Sigmoid colon (tissue), 3 donors: ENCODE results near the gene BGLAP.

Source experiments
- CTCF ChIP-seq, 4 experiments: fragments of 450-650 bp in 3 of 4; fragments of 200-600 bp in 1 of 4; IDR thresholded peaks; one replicate each; pipeline ENCODE4 v1.5.1; 2016 to 2019; ENCODE audit warnings: antibody characterized with exemption in 4 of 4, mild to moderate bottlenecking in 3 of 4, moderate library complexity in 2 of 4
- POLR2A ChIP-seq, 2 donors: fragments of 450-650 bp; IDR thresholded peaks; one replicate each; pipeline ENCODE4 v1.6.1; 2016; ENCODE audit warnings: antibody characterized with exemption in 2 of 2, mild to moderate bottlenecking in 2 of 2, moderate library complexity in 2 of 2

- TF ChIP-seq POLR2A (IDR thresholded peaks at IDR 0.05) (no peak), CTCF (IDR thresholded peaks at IDR 0.05) (no peak)
These were observed 3.7 kb upstream of the BGLAP start for GRCh38 chr1:156238248-156238647.
